HL-60 (cell line): ENCODE results near the gene ZBTB7C.

Source experiments
- DNase-seq, 2 experiments: peaks; one replicate each; pipeline ENCODE4 v3.0.0-alpha.2; 2010 to 2020; ENCODE audit warnings: low read depth in 1 of 2, low spot score in 1 of 2
- H3K27ac ChIP-seq: fragments of 250-450 bp; sonication (Bioruptor Pico); replicated peaks from 2 replicates; pipeline ENCODE4 v1.5.1; 2020; ENCODE audit warnings: mild to moderate bottlenecking, moderate library complexity
- H3K27me3 ChIP-seq: fragments of 250-450 bp; sonication (Bioruptor Pico); 2 replicates; pipeline ENCODE4 v1.5.1; 2021; ENCODE audit warnings: mild to moderate bottlenecking, moderate library complexity; ENCODE audit not compliant: insufficient read depth, poor library complexity, severe bottlenecking
- H3K4me3 ChIP-seq: replicated peaks from 2 replicates; pipeline ENCODE4 v1.5.1; 2011; ENCODE audit warnings: mild to moderate bottlenecking, control low read depth, low read length; ENCODE audit not compliant: insufficient read depth
- GABPA ChIP-seq: IDR thresholded peaks from 2 replicates; pipeline ENCODE4 v1.6.1; 2012; ENCODE audit warnings: low read depth
- POLR2AphosphoS5 ChIP-seq: IDR thresholded peaks from 2 replicates; pipeline ENCODE4 v1.6.1; 2012; ENCODE audit warnings: low read depth
- SPI1 ChIP-seq: IDR thresholded peaks from 2 replicates; pipeline ENCODE4 v1.6.1; 2012; ENCODE audit warnings: low read depth, mild to moderate bottlenecking, borderline replicate concordance
- TF ChIP-seq, protein P1 (sequence below): IDR thresholded peaks from one replicate; pipeline ENCODE4 v1.5.1; 2011; ENCODE audit warnings: low read length, control low read depth, inconsistent platforms; ENCODE audit not compliant: insufficient read depth
- TF ChIP-seq, protein P2 (sequence below): IDR thresholded peaks from 2 replicates; pipeline ENCODE4 v1.6.1; 2012; ENCODE audit warnings: low read depth; ENCODE audit not compliant: insufficient replicate concordance

Gene ZBTB7C

DNA sequence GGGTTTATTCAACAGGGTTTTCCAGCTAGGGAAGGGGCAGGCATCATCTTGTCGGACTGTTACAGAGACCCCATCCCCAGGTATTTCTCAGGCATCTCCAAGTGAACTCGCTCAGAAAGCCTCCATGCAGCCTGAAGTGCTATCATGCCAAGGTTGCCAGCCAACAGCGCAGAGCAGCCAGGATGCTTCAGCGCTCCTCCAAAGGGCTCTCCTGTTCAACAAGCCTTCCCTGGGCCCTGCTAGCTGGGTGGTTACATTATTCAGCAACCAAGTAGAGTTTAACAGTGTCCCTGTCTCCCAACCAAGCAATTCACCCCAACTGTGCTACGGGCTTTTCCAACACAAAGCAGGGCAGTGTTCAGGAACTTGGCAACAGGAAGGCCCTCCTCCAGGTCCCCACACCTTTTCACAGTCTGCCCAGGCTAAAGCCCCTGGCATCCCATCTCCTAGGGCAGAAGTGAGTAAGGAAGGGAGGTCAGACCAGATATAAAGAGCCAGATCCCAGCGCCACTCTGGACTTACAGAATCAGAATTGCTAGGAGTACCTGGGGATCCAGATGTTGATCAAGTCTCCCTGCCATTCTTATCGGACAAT is 52.9 kb downstream of the ZBTB7C start:
- Histone ChIP-seq H3K27ac (no peak overlapping the region), H3K4me3 (no peak overlapping the region), H3K27me3 (no peaks in the 10 kb centered on the region)
- TF ChIP-seq, protein P1, sequence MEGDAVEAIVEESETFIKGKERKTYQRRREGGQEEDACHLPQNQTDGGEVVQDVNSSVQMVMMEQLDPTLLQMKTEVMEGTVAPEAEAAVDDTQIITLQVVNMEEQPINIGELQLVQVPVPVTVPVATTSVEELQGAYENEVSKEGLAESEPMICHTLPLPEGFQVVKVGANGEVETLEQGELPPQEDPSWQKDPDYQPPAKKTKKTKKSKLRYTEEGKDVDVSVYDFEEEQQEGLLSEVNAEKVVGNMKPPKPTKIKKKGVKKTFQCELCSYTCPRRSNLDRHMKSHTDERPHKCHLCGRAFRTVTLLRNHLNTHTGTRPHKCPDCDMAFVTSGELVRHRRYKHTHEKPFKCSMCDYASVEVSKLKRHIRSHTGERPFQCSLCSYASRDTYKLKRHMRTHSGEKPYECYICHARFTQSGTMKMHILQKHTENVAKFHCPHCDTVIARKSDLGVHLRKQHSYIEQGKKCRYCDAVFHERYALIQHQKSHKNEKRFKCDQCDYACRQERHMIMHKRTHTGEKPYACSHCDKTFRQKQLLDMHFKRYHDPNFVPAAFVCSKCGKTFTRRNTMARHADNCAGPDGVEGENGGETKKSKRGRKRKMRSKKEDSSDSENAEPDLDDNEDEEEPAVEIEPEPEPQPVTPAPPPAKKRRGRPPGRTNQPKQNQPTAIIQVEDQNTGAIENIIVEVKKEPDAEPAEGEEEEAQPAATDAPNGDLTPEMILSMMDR, result no peak
- TF ChIP-seq GABPA, result no peak
- TF ChIP-seq POLR2AphosphoS5, result no peak
- no peak for TF ChIP-seq SPI1
- TF ChIP-seq, protein P2, sequence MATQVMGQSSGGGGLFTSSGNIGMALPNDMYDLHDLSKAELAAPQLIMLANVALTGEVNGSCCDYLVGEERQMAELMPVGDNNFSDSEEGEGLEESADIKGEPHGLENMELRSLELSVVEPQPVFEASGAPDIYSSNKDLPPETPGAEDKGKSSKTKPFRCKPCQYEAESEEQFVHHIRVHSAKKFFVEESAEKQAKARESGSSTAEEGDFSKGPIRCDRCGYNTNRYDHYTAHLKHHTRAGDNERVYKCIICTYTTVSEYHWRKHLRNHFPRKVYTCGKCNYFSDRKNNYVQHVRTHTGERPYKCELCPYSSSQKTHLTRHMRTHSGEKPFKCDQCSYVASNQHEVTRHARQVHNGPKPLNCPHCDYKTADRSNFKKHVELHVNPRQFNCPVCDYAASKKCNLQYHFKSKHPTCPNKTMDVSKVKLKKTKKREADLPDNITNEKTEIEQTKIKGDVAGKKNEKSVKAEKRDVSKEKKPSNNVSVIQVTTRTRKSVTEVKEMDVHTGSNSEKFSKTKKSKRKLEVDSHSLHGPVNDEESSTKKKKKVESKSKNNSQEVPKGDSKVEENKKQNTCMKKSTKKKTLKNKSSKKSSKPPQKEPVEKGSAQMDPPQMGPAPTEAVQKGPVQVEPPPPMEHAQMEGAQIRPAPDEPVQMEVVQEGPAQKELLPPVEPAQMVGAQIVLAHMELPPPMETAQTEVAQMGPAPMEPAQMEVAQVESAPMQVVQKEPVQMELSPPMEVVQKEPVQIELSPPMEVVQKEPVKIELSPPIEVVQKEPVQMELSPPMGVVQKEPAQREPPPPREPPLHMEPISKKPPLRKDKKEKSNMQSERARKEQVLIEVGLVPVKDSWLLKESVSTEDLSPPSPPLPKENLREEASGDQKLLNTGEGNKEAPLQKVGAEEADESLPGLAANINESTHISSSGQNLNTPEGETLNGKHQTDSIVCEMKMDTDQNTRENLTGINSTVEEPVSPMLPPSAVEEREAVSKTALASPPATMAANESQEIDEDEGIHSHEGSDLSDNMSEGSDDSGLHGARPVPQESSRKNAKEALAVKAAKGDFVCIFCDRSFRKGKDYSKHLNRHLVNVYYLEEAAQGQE, result no peak
- DNase-seq, result no peak

DNA sequence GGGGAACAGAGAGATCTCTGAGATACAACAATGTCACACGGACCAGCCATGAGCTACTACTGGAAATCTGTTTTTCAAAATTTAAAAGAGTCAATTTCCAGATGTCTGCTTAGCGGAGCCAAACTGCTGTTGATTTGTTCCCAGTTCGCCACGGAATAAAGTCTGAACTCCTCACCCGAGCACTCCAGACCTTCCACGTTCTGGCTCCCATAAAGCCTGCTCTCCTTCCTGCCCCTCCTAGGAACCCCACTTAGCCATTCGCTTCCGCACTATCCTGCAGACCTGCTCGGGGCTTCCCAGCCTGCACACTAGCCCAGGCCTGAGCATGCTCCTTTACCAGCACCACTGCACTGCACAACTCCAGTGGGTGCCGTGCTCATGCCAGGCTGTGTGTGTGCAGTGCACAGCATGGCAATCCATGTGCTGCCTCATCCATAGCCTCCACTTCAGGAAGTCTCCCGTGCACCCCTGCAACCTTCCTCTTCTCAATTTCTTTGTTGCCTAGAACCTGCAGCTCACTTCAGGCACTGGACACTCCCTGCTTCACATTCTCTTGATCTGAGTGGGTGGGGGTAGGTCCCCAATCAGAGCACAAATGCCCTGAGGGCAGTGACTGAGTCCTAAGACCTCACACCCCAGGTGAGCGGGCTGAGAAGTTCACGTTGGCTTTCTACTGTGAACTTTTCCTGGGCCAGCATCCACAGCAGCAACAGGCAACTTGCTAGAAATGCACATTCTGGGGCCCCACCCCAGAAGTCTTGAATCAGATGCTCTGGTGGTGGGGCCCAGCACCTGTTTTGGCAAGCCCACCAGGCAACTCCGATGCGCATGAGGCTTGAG is 53.7 kb downstream of the ZBTB7C start:
- TF ChIP-seq, protein P2, result no peak
- TF ChIP-seq SPI1, result no peak
- TF ChIP-seq, protein P1, result no peak
- TF ChIP-seq POLR2AphosphoS5, result no peak
- TF ChIP-seq GABPA, result no peak
- Histone ChIP-seq H3K4me3 (no peak overlapping the region), H3K27me3 (no peaks in the 10 kb centered on the region)

DNA sequence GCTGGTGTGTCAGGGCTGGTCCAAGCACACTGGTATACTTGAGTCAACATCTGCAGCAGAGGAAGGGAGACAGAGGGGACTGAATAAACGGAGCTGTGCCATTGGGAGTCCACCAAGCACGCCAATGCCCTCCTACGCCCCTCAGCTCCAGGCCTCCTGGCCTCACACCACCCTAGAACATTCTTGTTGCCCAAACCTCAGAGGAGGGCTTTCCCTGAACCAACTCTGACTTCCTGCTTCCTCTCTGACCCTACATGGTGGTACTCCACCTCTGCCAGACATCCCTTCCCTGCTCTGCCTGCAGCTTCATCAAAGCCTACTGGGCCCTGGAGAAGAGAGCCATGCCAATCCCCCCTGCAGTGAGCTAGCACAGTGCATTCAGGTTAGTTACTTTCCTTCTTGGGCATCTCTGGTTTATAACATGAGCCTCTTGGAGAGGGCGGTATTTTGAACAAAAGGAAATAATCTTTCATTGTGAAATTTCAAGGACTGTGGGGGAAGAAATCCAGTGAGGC is 54.4 kb downstream of the ZBTB7C start:
- TF ChIP-seq GABPA, result no peak
- TF ChIP-seq, protein P2, result no peak
- DNase-seq, result no peak
- Histone ChIP-seq H3K4me3 (no peak overlapping the region), H3K27ac (no peak overlapping the region), H3K27me3 (no peaks in the 10 kb centered on the region)

More for the DNA sequence above, 53.7 kb downstream of the ZBTB7C start:
- DNase-seq, result no peak
- H3K27ac ChIP-seq, result no peak overlapping the region
